ENCODE data around the gene FGFR4.

- TF ChIP-seq CTCF (IDR thresholded peaks at IDR 0.05; ENCODE audit: borderline replicate concordance, extremely low read depth, low read length, poor library complexity, severe bottlenecking) (peak; percentile 98), EZH2 (IDR thresholded peaks at IDR 0.05; ENCODE audit: borderline replicate concordance, low read depth, low read length, severe bottlenecking) (no peak)
Observed at GRCh38 chr5:177111720-177112394, 25.1 kb downstream of the FGFR4 start.
